Brain microvascular endothelial cell (primary cell): ENCODE results near the gene NETO1.

Experiments used
- DNase-seq: peaks from one replicate; pipeline ENCODE4 v3.0.0-alpha.2; 2020
- H3K27ac ChIP-seq: fragments of 250-450 bp; sonication (Bioruptor Pico); 2 replicates; pipeline ENCODE4 v1.5.1; 2020; ENCODE audit warnings: mild to moderate bottlenecking, moderate library complexity
- H3K27me3 ChIP-seq: fragments of 250-450 bp; sonication (Bioruptor Pico); replicated peaks from 2 replicates; pipeline ENCODE4 v1.5.1; 2020; ENCODE audit warnings: mild to moderate bottlenecking
- H3K36me3 ChIP-seq: fragments of 250-450 bp; sonication (Bioruptor Pico); replicated peaks from 2 replicates; pipeline ENCODE4 v1.5.1; 2020; ENCODE audit warnings: mild to moderate bottlenecking
- H3K4me3 ChIP-seq: 2 replicates; pipeline ENCODE4 v1.5.1; 2011; ENCODE audit warnings: low read depth, mild to moderate bottlenecking, control low read depth, low read length, moderate library complexity
- in situ Hi-C: cut with HindIII; loops from 2 replicates; pipeline ENCODE4 v1.10.0; 2017; ENCODE audit warnings: low sequenced_read_pairs, low pct_ligation_motif_present
- TF ChIP-seq, protein P1 (sequence below): IDR thresholded peaks from 2 replicates; pipeline ENCODE4 v1.5.1; 2011; ENCODE audit warnings: low read depth, mild to moderate bottlenecking, moderate library complexity, low read length, control low read depth, inconsistent platforms; ENCODE audit errors: missing control alignments

The NETO1 gene

DNA sequence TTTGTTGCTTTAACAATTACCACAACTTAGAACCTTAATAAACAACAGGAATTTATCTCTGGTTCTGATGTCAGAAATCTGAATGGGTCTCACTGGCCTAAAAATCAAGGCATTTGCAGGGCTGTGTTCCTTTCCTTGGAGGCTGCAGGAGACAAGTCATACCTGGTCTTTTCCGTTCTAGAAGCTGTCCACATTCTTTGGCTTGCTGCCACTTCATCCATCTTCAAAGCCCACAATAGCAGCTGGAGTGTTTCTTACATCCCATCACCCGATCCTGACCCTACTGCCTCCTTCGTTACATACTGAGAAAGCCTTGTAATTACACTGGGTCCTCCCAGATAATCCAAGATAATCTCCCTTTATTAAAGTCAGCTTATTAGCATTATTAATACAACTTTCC lies 18.1 kb downstream of the NETO1 start:
- Histone ChIP-seq H3K27ac (no peak overlapping the region), H3K27me3 (no peaks in the 10 kb centered on the region), H3K4me3 (no peak overlapping the region), H3K36me3 (no peaks in the 10 kb centered on the region)
- TF ChIP-seq, protein P1, sequence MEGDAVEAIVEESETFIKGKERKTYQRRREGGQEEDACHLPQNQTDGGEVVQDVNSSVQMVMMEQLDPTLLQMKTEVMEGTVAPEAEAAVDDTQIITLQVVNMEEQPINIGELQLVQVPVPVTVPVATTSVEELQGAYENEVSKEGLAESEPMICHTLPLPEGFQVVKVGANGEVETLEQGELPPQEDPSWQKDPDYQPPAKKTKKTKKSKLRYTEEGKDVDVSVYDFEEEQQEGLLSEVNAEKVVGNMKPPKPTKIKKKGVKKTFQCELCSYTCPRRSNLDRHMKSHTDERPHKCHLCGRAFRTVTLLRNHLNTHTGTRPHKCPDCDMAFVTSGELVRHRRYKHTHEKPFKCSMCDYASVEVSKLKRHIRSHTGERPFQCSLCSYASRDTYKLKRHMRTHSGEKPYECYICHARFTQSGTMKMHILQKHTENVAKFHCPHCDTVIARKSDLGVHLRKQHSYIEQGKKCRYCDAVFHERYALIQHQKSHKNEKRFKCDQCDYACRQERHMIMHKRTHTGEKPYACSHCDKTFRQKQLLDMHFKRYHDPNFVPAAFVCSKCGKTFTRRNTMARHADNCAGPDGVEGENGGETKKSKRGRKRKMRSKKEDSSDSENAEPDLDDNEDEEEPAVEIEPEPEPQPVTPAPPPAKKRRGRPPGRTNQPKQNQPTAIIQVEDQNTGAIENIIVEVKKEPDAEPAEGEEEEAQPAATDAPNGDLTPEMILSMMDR, result no peak
- in situ Hi-C loops, result no loop called here
- DNase-seq, result no peak

DNA sequence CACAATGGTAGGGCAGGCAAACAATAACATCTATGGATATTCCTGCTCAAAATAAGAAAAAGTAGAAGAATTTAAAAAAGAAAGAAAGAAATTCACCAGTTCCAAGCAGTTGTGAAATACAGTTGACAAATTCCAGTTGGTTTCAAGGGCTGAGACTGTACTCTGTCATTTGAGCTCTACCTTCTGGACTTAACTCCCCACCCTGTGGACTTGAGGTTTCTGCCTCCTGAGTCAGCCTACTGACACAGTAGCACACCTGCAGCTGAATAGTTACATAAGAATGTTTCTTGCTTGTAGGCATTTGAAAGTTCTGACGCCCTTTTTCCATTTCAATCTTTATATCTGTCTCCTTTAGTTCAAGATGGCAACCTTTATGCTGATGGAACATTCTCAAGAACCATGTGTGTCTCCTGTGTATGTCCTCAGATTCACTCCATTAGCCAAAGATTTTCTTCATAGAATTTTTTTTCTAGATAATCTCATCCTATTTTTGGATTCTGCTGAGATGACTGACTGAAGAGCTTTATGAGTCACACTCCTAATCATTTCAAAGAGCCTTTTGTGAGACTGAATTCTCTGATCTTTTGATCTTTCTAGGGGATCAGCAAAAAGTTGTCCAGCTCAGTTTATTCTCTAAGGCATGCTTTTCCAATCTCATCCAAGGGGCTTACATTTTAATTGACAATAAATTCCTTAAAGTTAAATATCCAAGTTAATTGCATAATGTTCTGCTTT lies 19.1 kb downstream of the NETO1 start:
- TF ChIP-seq, protein P1, result no peak
- H3K27ac ChIP-seq, result no peak overlapping the region
- H3K4me3 ChIP-seq, result no peak overlapping the region
- H3K27me3 ChIP-seq, result no peaks in the 10 kb centered on the region
- no peak for DNase-seq
- in situ Hi-C loops, result no loop called here
- H3K36me3 ChIP-seq, result no peaks in the 10 kb centered on the region

DNA sequence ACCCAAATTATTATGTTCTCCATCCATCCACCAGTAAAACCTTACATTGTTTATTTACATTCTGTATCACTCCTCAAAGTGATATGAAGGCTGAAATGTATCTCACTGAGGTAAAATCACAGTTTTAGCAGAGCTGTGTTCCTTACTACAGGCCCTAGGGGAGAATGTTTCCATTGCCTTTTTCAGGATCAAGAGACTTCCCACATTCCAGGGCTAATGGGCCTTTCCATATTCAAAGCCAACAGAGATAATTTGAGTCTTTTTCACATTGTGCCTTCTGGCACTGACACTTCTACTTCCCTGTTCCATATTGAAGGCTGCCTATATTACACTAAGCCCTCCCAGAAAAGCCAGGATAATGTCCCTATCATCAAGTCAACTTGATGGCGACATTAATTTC lies 20.0 kb downstream of the NETO1 start:
- no peak overlapping the region for H3K27ac ChIP-seq
- in situ Hi-C loops, result no loop called here
- no peaks in the 10 kb centered on the region for H3K36me3 ChIP-seq

DNA sequence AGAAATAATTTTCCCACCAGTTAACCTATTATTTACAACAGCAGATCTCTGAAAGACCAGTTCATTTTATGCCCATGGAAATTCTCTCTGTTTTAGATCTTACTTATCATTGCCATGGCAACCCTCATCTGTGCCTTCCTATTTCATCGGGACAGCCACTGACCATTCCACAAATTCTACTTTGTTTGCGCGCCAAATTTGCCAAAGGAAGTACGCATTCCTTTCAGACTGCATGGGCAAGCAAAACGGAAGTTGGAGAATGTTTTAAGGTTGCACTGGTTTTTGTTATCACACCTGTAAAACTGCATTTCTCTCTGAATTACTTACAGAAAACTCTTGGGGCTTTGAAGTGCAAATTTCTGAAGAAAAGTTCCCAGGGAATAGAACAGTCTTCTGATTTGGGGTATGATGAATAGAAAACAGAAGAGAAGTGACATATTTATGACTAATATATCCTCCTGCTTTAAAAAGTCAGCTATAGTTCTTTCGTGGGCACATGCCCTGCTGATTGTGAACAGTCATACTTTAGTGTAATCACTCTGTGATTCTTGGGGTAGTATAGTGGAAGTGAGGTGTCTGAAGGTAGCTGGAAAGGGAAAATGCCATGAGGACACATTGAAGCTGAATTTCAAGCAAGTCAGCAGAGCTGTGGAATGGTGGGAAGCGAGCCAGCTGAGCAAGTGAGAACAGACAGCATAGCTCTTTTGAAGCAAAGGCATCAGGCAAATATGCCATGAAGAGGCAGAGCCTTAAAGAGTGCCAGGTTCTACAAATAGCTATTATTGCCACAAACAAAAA lies 20.9 kb downstream of the NETO1 start:
- TF ChIP-seq, protein P1, result no peak
- Histone ChIP-seq H3K27ac (no peak overlapping the region), H3K36me3 (no peaks in the 10 kb centered on the region), H3K4me3 (no peak overlapping the region), H3K27me3 (no peaks in the 10 kb centered on the region)
- in situ Hi-C loops, result no loop called here
- DNase-seq, result no peak

More for the DNA sequence above, 20.0 kb downstream of the NETO1 start:
- TF ChIP-seq, protein P1, result no peak
- no peak for DNase-seq
- H3K4me3 ChIP-seq, result no peak overlapping the region
- no peaks in the 10 kb centered on the region for H3K27me3 ChIP-seq

DNA sequence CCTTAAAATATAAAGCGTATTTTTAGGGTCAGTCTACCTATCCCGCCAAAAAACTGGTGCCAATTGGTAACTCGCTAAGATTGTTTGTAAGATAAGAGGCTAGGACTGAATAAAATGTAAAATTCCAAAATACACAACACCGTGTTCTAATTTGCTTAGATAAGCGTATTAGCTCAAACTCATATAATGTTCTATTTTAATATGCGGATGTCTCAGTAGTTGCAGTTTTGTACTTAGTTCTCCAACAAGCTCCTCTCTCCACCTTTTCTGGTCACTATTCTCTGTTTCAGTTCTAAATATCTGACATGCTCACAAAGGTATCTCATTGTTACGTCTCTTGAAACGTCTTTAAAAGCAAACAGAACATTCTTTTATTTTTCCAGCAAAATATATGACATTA lies 24.0 kb downstream of the NETO1 start:
- Histone ChIP-seq H3K27ac (no peak overlapping the region), H3K4me3 (no peak overlapping the region), H3K36me3 (no peaks in the 10 kb centered on the region), H3K27me3 (no peaks in the 10 kb centered on the region)
- in situ Hi-C loops, result no loop called here
- no peak for DNase-seq
- TF ChIP-seq, protein P1, result no peak
